NCI-H748 (cell line): Measurements from ENCODE around the gene GCGR.
"Not testable (repeated sequence)": the region's sequence is repeated elsewhere in the genome, so short reads cannot be mapped to it uniquely, and the experiment has no call there.

Experiments used
- DNase-seq: peaks from one replicate; lab custom pipeline; 2025; ENCODE audit not compliant: unreplicated experiment; lab: John Stamatoyannopoulos, UW

The GCGR gene

GRCh38 chr17:81831957-81832607 lies 28.1 kb downstream of the GCGR start:
- DNase-seq, result peak; percentile 54

- DNase-seq, result peak; percentile 63
Measured at GRCh38 chr17:81832608-81833159, 28.7 kb downstream of the GCGR start.

GRCh38 chr17:81833160-81833920 lies 29.4 kb downstream of the GCGR start, which contains the start of gene MCRIP1:
TSS of gene MCRIP1 (minus strand) at chr17:81833291. CDS start at chr17:81824506, 8,785 bp downstream.
- DNase-seq, result peak; percentile 97

- no peak for DNase-seq
Measured at GRCh38 chr17:81833921-81834830, 30.2 kb downstream of the GCGR start.

- DNase-seq, result no peak
Measured at GRCh38 chr17:81834831-81835267, 30.9 kb downstream of the GCGR start, which contains the start of gene PPP1R27. TSS of gene PPP1R27 (minus strand) at chr17:81835050. CDS start at chr17:81834953, 97 bp downstream.

- no peak for DNase-seq
Measured at GRCh38 chr17:81837641-81838040, 33.7 kb downstream of the GCGR start.

GRCh38 chr17:81838753-81839255 lies 34.9 kb downstream of the GCGR start:
- no peak for DNase-seq

- DNase-seq, result no peak
Measured at GRCh38 chr17:81839301-81839700, 35.4 kb downstream of the GCGR start.

GRCh38 chr17:81840059-81840458 lies 36.1 kb downstream of the GCGR start:
- DNase-seq, result not testable (repeated sequence)

- DNase-seq, result no peak
Measured at GRCh38 chr17:81840826-81841778, 37.2 kb downstream of the GCGR start.

- no peak for DNase-seq
Measured at GRCh38 chr17:81841866-81842265, 37.9 kb downstream of the GCGR start.

- no peak for DNase-seq
Measured at GRCh38 chr17:81842378-81842724, 38.4 kb downstream of the GCGR start.

- DNase-seq, result no peak
Measured at GRCh38 chr17:81842725-81843504, 39.0 kb downstream of the GCGR start.

GRCh38 chr17:81843713-81844326 lies 39.9 kb downstream of the GCGR start:
- DNase-seq, result no peak

GRCh38 chr17:81844327-81844851 lies 40.4 kb downstream of the GCGR start:
- no peak for DNase-seq

- DNase-seq, result no peak
Measured at GRCh38 chr17:81844887-81845286, 40.9 kb downstream of the GCGR start.

GRCh38 chr17:81845361-81845760 lies 41.4 kb downstream of the GCGR start:
- no peak for DNase-seq
